ENCODE data around the gene IQSEC1.
A peak's percentile ranks its signal among the peaks of the same experiment; 100 is the strongest.

The IQSEC1 gene

DNA sequence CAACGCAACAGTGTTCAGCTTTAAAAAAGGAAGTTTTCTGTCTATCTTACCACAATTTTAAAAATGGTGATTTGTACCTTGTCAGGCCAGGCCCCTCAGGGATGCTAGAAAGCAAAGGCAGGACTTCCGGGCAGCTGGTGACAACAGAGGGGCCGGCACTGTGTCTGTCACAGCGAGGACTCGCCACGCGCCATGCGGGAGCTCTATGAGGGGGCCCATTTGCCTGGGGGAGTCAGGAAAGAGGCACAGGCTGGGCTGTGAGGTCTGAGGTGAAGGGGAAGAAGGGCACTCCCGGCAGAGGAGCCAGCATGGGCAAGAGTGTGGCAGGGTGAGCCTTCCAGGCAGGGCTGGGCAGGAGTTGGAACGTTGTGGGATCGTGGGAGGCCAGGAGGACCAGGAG, 7.0 kb downstream of the IQSEC1 start:
- H3K4me2 ChIP-seq (ENCODE audit: insufficient read depth, low read length, poor library complexity, severe bottlenecking) = no peak overlapping the region
- H3K36me3 ChIP-seq (replicated peaks in 1 of 2; ENCODE audit: control insufficient read depth in 2 of 2, insufficient read depth in 2 of 2, low read length in 2 of 2) = no peaks in the 10 kb centered on the region
- peak overlapping the region; percentile 79 for H2BK15ac ChIP-seq (ENCODE audit: low read length)
- H3K18ac ChIP-seq (ENCODE audit: low read length) = peak overlapping the region; percentile 39
- no peak for DNase-seq (ENCODE audit: low spot score)
- WGBS, 2 donors (ENCODE audit: extremely low coverage in 2 of 2, insufficient read length in 2 of 2, insufficient replicate concordance in 1 of 2) = no CpG with 5 or more reads among the region's 11 CpGs
- H3K79me1 ChIP-seq (ENCODE audit: low read depth, low read length) = no peaks in the 10 kb centered on the region
- H3K27me3 ChIP-seq (ENCODE audit: control insufficient read depth in 3 of 3, insufficient read depth in 3 of 3, low read depth in 1 of 3, low read length in 3 of 3) = no peaks in the 10 kb centered on the region
- H3K4ac ChIP-seq (ENCODE audit: low read length) = no peak overlapping the region
- peaks cover 5 to 23% of the 10 kb centered on the region in 2 donors for H3K4me1 ChIP-seq (ENCODE audit: control insufficient read depth in 2 of 2, insufficient read depth in 1 of 2, low read depth in 1 of 2, low read length in 2 of 2)
- H3K27ac ChIP-seq (replicated peaks; ENCODE audit: low read length) = no peak overlapping the region
- no peak overlapping the region for H3K23ac ChIP-seq (ENCODE audit: low read depth, low read length, poor library complexity)
- H3K9ac ChIP-seq (ENCODE audit: low read depth, low read length, poor library complexity) = no peak overlapping the region
- H2BK120ac ChIP-seq (ENCODE audit: low read depth, low read length) = no peak overlapping the region
- no peak overlapping the region for H2BK12ac ChIP-seq (ENCODE audit: low read length)
- no peak overlapping the region for H4K91ac ChIP-seq (ENCODE audit: low read depth, low read length, poor library complexity)
- H2AK5ac ChIP-seq (ENCODE audit: low read depth, low read length) = peak overlapping the region; percentile 61
- no peak overlapping the region for H4K8ac ChIP-seq (ENCODE audit: low read depth, low read length)
- no peak overlapping the region for H3K4me3 ChIP-seq (ENCODE audit: low read length in 2 of 2)
- peak overlapping the region; percentile 28 for H2AFZ ChIP-seq (ENCODE audit: low read length)
- no peak overlapping the region for H3K14ac ChIP-seq (ENCODE audit: low read length)
- no peaks in the 10 kb centered on the region for H3K9me3 ChIP-seq (replicated peaks in 1 of 2; ENCODE audit: control insufficient read depth in 2 of 2, insufficient read depth in 1 of 2, low read depth in 1 of 2, low read length in 2 of 2)
- no peak overlapping the region for H2BK5ac ChIP-seq (ENCODE audit: low read length)

GRCh38 chr3:13065727-13066126, 7.5 kb downstream of the IQSEC1 start:
- no peak overlapping the region for H4K8ac ChIP-seq (ENCODE audit: low read depth, low read length)
- no peak overlapping the region for H3K18ac ChIP-seq (ENCODE audit: low read length)
- H4K91ac ChIP-seq (ENCODE audit: low read depth, low read length, poor library complexity) = no peak overlapping the region
- no peaks in the 10 kb centered on the region for H3K36me3 ChIP-seq (replicated peaks in 1 of 2; ENCODE audit: control insufficient read depth in 2 of 2, insufficient read depth in 2 of 2, low read length in 2 of 2)
- H2BK15ac ChIP-seq (ENCODE audit: low read length) = no peak overlapping the region
- no CpG with 5 or more reads among the region's 4 CpGs for WGBS, 2 donors (ENCODE audit: extremely low coverage in 2 of 2, insufficient read length in 2 of 2, insufficient replicate concordance in 1 of 2)
- no peak overlapping the region for H3K23ac ChIP-seq (ENCODE audit: low read depth, low read length, poor library complexity)
- no peaks in the 10 kb centered on the region for H3K9me3 ChIP-seq (replicated peaks in 1 of 2; ENCODE audit: control insufficient read depth in 2 of 2, insufficient read depth in 1 of 2, low read depth in 1 of 2, low read length in 2 of 2)
- H3K27ac ChIP-seq (replicated peaks; ENCODE audit: low read length) = no peak overlapping the region
- H3K27me3 ChIP-seq (ENCODE audit: control insufficient read depth in 3 of 3, insufficient read depth in 3 of 3, low read depth in 1 of 3, low read length in 3 of 3) = no peaks in the 10 kb centered on the region
- H3K4me3 ChIP-seq (ENCODE audit: low read length in 2 of 2) = no peak overlapping the region
- H3K14ac ChIP-seq (ENCODE audit: low read length) = no peak overlapping the region
- H2AFZ ChIP-seq (ENCODE audit: low read length) = no peak overlapping the region
- no peak overlapping the region for H2BK12ac ChIP-seq (ENCODE audit: low read length)
- H3K79me1 ChIP-seq (ENCODE audit: low read depth, low read length) = no peaks in the 10 kb centered on the region
- H3K4ac ChIP-seq (ENCODE audit: low read length) = no peak overlapping the region
- DNase-seq (ENCODE audit: low spot score) = no peak
- no peak overlapping the region for H2BK120ac ChIP-seq (ENCODE audit: low read depth, low read length)
- H3K9ac ChIP-seq (ENCODE audit: low read depth, low read length, poor library complexity) = no peak overlapping the region
- no peak overlapping the region for H2BK5ac ChIP-seq (ENCODE audit: low read length)
- no peak overlapping the region for H2AK5ac ChIP-seq (ENCODE audit: low read depth, low read length)
- no peak overlapping the region for H3K4me2 ChIP-seq (ENCODE audit: insufficient read depth, low read length, poor library complexity, severe bottlenecking)
- peaks cover 5 to 18% of the 10 kb centered on the region in 2 donors for H3K4me1 ChIP-seq (ENCODE audit: control insufficient read depth in 2 of 2, insufficient read depth in 1 of 2, low read depth in 1 of 2, low read length in 2 of 2)

DNA sequence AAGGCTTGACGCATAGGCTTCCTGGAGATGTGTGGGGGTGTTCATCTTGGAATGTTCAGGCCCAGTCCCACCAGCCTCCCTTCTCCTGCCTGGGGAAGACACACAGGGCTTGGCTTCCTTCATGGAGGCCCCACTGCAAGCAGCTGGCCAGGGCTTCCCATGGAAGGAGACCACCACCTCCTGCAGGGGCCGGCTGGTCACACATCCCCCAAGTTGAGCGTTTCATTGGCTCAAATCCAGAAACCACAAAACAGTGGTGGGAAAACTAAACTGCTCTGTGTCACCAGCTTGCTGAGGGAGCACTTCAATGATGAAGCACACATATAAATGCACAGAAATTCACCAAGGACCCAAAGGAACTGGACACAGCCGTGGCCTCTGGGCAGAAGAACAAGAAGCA, 8.3 kb downstream of the IQSEC1 start:
- Histone ChIP-seq H3K18ac (ENCODE audit: low read length) (no peak overlapping the region), H4K8ac (ENCODE audit: low read depth, low read length) (no peak overlapping the region), H4K91ac (ENCODE audit: low read depth, low read length, poor library complexity) (no peak overlapping the region), H2BK120ac (ENCODE audit: low read depth, low read length) (no peak overlapping the region), H2BK5ac (ENCODE audit: low read length) (no peak overlapping the region), H3K4me3 (ENCODE audit: low read length in 2 of 2) (no peak overlapping the region), H3K27ac (replicated peaks; ENCODE audit: low read length) (no peak overlapping the region), H3K23ac (ENCODE audit: low read depth, low read length, poor library complexity) (no peak overlapping the region), H2BK15ac (ENCODE audit: low read length) (no peak overlapping the region), H2AFZ (ENCODE audit: low read length) (no peak overlapping the region), H2AK5ac (ENCODE audit: low read depth, low read length) (no peak overlapping the region), H3K27me3 (ENCODE audit: control insufficient read depth in 3 of 3, insufficient read depth in 3 of 3, low read depth in 1 of 3, low read length in 3 of 3) (no peaks in the 10 kb centered on the region), H3K9ac (ENCODE audit: low read depth, low read length, poor library complexity) (peak overlapping the region; percentile 27), H2BK12ac (ENCODE audit: low read length) (no peak overlapping the region), H3K9me3 (replicated peaks in 1 of 2; ENCODE audit: control insufficient read depth in 2 of 2, insufficient read depth in 1 of 2, low read depth in 1 of 2, low read length in 2 of 2) (no peaks in the 10 kb centered on the region), H3K4me1 (ENCODE audit: control insufficient read depth in 2 of 2, insufficient read depth in 1 of 2, low read depth in 1 of 2, low read length in 2 of 2) (peaks cover 0 to 11% of the 10 kb centered on the region in 2 donors), H3K14ac (ENCODE audit: low read length) (no peak overlapping the region), H3K4ac (ENCODE audit: low read length) (no peak overlapping the region), H3K36me3 (replicated peaks in 1 of 2; ENCODE audit: control insufficient read depth in 2 of 2, insufficient read depth in 2 of 2, low read length in 2 of 2) (no peaks in the 10 kb centered on the region), H3K4me2 (ENCODE audit: insufficient read depth, low read length, poor library complexity, severe bottlenecking) (no peak overlapping the region), H3K79me1 (ENCODE audit: low read depth, low read length) (no peaks in the 10 kb centered on the region)
- WGBS, 2 donors (ENCODE audit: extremely low coverage in 2 of 2, insufficient read length in 2 of 2, insufficient replicate concordance in 1 of 2) = no CpG with 5 or more reads among the region's 4 CpGs
- DNase-seq (ENCODE audit: low spot score) = no peak

DNA sequence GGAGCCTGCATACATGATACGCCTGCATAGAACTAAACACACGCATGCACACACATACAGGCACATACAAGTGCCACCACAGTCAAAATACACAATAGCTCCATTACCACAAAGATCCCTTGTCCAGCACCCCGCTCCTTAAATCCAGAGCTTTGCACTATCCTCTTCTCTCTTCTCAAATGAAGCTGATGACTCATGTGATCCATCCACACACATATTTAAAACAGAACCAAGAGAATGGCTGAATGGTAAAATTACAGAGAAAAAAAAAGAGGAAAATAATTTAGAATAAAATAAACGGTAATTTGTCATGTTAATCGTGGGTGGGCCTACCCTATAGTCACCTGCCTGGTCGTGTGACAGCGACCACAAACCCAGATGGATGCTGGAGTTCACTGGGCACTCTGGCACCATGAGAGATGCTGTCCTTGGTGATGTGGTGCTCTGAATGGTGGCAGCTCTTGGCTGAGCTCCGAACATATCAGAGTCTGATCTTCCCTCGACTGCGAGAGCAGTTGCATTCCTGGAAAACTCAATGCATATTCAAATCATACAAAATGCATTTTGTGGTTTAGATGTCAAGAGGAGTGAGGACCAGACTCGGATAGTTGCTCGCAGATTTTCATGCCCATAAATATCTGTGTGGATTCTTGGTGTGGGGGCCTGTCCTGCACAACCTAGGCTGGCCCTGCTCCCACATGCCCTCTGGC, 8.9 kb downstream of the IQSEC1 start:
- Histone ChIP-seq H3K27ac (replicated peaks; ENCODE audit: low read length) (no peak overlapping the region), H2AK5ac (ENCODE audit: low read depth, low read length) (no peak overlapping the region), H3K27me3 (ENCODE audit: control insufficient read depth in 3 of 3, insufficient read depth in 3 of 3, low read depth in 1 of 3, low read length in 3 of 3) (no peaks in the 10 kb centered on the region), H3K18ac (ENCODE audit: low read length) (no peak overlapping the region), H3K9me3 (replicated peaks in 1 of 2; ENCODE audit: control insufficient read depth in 2 of 2, insufficient read depth in 1 of 2, low read depth in 1 of 2, low read length in 2 of 2) (no peaks in the 10 kb centered on the region), H4K8ac (ENCODE audit: low read depth, low read length) (no peak overlapping the region), H2BK15ac (ENCODE audit: low read length) (no peak overlapping the region), H2BK12ac (ENCODE audit: low read length) (no peak overlapping the region), H2BK5ac (ENCODE audit: low read length) (no peak overlapping the region), H3K4me2 (ENCODE audit: insufficient read depth, low read length, poor library complexity, severe bottlenecking) (no peak overlapping the region), H3K4me3 (ENCODE audit: low read length in 2 of 2) (no peak overlapping the region), H2AFZ (ENCODE audit: low read length) (no peak overlapping the region), H3K79me1 (ENCODE audit: low read depth, low read length) (no peaks in the 10 kb centered on the region), H4K91ac (ENCODE audit: low read depth, low read length, poor library complexity) (no peak overlapping the region), H3K9ac (ENCODE audit: low read depth, low read length, poor library complexity) (no peak overlapping the region), H3K23ac (ENCODE audit: low read depth, low read length, poor library complexity) (no peak overlapping the region), H2BK120ac (ENCODE audit: low read depth, low read length) (no peak overlapping the region), H3K4me1 (ENCODE audit: control insufficient read depth in 2 of 2, insufficient read depth in 1 of 2, low read depth in 1 of 2, low read length in 2 of 2) (peaks cover 0 to 4% of the 10 kb centered on the region in 2 donors), H3K36me3 (replicated peaks in 1 of 2; ENCODE audit: control insufficient read depth in 2 of 2, insufficient read depth in 2 of 2, low read length in 2 of 2) (no peaks in the 10 kb centered on the region), H3K14ac (ENCODE audit: low read length) (no peak overlapping the region), H3K4ac (ENCODE audit: low read length) (no peak overlapping the region)
- 100% methylated on average over 2 of the region's 12 CpGs; no CpG with 5 or more reads in 1 of the 2 donors for WGBS, 2 donors (ENCODE audit: extremely low coverage in 2 of 2, insufficient read length in 2 of 2, insufficient replicate concordance in 1 of 2)
- no peak for DNase-seq (ENCODE audit: low spot score)
